HG03139 (cell line): Measurements from ENCODE around the gene ZNF536.

Experiments used
- ATAC-seq: cut with Tn5 transposase; IDR thresholded peaks from one replicate; pipeline ENCODE4 v1.9.1; 2021; ENCODE audit not compliant: unreplicated experiment

Gene ZNF536

DNA sequence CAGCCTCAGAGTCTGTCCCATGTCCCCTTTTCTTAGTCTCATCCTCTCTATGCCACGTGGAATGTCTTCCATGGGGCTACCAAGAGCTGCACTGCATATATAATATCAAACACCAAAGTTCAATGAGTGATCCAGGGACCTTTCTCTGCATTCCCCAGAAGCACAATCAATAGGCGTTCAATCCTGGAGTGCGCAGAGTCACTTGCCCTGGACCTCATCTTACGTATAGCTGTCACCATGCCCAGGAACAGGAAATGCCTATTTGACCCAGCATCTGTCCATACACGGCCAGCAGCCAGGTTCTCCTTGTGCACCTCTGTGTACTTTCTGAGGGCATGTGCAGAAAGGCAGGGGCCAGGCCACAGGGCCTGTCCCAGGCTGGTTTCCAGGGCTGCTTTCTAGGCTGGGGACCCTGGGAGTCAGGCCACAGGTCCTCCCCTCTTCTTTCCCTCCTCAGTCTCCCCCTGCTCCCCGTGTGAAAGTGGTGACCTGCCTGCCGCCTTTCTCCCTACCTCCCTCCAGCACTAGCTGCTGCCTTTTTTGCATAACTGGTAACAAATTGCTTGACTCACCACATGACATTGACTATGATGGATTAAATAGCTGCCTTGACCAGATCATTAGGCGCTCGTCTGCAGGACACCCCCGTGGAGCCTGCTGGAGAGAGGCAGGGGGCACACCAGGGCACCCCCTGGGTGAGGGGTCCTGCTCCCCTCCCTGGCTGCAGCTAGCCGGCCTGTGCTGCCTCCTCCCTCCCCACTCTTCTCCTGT is 222.0 kb downstream of the ZNF536 start:
- no peak for ATAC-seq

DNA sequence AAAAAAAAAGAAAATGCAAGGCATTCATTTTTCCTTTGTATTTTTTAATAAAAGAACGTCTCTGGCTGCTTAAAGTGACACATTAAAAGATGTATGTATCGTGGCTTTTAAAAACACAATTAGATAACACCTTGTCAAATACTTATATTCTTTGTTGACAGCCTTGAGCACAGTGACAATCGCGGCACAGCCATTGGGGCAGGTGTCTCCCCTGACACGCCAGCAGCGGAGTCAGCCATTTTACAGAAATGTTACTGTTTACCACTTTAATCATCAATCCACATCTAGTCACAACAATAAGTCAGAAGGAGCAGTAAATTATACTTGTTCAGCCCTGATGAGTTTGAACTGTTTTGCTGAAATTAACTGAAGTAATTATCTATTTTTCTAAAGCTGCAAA is 224.1 kb downstream of the ZNF536 start:
- no peak for ATAC-seq

DNA sequence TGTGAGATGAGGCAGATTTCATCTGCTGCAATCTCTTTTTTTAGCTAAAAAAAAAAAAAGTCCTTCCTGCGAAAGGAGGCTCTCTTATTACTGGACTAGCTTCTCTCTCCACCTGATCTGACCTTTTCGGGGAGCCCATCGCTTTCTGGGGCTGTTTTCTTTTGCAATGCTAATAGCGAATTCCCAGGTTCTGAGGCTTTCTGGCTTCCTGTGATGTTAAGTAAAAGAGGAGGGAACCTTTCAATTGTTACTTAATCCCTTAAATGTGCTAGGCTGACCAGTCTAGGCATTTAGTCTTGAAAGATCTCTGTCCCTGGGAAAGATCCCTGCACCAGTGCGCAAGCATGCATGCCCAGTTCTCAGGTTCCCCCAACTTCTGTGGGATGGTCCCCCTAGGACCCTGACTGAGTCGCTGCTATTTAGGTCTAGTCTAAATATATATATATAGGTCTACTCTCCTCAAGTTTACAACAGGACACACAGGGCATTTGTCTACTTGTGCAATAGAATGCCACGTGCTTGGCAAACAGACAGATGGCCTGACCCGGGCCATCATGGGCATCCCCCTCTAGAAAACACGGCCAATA is 224.7 kb downstream of the ZNF536 start:
- no peak for ATAC-seq

DNA sequence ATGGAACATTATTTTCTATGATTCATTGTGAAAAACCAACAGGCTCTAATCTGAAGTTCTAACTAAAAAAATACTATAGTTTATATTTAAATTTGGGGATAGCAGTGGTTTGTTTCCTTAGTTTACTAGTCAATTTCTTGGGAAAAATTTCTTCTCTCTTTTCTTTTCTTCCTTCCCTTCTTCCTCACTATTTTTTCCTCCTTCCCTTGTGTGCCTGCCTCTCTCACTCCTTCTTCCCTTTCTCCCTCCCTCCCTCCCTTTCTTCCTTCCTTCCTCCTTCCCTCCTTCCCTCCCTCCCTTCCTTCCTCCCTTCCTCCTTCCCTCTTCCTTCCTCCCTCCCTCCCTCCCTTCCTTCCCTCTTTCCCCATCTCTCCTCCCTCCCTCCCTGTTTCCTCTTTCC is 226.5 kb downstream of the ZNF536 start:
- ATAC-seq = no peak

DNA sequence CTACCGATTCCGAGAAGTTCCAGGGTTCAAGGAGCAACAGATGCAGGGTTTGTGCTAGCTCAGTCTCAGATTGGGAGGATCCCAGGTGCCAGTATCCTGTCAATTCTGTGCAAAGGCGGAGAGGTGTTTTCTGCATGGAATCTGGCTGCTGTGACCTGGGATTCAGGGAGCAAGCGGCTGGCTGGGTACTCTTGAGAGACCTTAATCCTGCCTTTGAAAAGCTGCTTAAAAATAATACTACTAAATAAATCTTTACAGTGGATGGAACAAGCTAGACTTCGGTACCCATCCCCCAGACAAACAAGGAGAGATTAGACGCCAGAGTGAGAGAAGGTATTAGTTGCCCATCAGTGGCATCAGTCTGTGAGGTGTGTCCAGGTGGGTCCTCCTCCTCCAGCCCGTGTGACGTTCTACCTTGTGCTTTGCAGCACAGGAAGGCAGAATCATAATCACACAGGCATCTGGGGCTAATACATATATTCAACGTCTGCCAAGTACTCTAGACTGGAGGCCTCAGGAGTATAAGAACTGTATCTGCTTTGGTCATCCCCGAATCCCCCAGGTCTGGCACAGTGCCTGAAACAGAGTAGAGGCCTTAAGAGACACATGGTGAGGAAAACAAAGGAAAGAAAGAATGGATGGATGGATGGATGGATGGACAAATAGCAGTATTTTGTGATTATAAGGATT is 230.6 kb downstream of the ZNF536 start:
- ATAC-seq = no peak

DNA sequence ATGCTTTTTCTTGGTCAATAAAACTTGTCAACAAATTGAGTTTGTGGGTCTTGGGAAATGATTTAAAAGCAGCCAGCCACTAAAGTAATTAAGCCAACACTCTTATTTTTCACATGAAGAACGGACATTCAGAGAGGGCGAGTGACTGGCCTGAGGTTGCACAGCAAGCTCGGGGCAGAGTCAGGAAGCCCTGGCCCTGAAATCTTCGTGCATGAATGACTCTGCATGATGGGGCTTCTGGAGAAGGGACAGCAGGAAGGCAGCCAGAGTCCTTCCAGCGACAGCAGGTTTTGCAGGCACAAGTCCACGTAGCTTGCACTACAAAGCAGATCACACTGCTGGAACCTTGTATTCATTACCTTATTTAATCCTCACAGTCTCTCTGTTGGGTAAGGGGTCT is 232.5 kb downstream of the ZNF536 start:
- no peak for ATAC-seq

DNA sequence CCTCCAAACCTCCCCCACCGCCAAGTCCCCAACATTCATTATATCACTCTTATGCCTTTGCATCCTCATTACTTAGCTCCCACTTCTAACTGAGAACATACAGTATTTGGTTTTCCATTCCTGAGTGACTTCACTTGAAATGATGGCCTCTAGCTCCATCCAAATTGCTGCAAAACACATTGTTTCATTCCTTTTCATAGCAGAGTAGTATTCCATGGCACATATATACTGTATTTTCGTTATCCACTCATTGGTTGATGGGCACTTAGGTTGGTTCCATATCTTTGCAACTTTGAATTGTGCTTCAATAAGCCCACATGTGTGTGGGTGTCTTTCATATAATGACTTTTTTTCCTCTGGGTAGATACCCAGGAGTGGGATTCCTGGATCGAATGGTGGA is 233.1 kb downstream of the ZNF536 start:
- ATAC-seq = no peak

DNA sequence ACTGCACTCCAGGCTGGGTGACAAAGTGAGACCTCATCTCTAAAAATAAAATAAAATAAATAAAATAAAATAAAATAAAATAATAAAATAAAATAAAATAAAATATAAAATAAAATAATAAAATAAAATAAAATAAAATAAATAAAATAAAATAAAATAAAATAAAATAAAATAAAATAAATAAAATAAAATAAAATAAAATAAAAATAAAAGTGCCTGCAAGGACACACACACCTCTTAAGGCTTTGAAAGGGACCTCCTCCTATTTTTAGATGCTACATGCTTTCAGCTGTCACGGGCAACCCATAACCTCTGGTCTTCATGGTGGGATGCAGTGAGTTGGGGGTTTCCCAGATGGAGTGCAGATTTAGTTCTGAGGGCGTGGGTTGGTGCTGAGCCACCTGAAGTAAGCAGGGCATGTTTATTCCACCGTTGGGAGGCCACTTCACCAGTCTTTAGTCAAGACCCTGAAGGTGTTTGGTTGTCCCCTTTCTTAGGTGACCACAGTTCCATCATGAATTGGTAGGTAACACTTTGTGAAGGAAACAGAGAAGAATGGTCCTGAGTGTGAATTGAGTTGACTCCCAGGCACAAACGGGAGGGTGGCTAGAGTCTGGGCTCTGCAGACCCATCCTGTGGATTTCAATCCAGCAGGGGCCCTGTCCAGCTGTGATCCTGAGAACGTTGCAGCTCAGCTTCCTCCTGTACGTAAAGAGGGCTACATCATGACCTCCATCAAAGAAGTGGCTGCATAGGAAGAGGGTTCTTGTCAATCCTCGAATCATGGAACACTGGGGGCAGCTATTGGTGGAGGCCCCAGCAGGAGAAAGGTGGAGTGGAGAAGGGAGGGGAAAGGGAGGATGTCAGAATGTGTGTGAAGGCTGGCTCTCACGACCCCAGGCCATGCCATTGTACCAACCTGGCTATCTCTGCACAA is 234.2 kb downstream of the ZNF536 start:
- ATAC-seq = no peak
